ELR (cell line): ENCODE measurements around the gene IDH3G.

Experiments used
- DNase-seq: peaks from one replicate; pipeline ENCODE4 v3.0.0-alpha.2; 2015; ENCODE audit warnings: low read depth

The IDH3G gene

GRCh38 chrX:153773218-153773611 is 21.0 kb downstream of the IDH3G start:
- no peak for DNase-seq

GRCh38 chrX:153772316-153773217 is 21.6 kb downstream of the IDH3G start:
- no peak for DNase-seq

- no peak for DNase-seq
Observed at GRCh38 chrX:153771415-153772315, 22.5 kb downstream of the IDH3G start.

GRCh38 chrX:153770601-153771414 is 23.4 kb downstream of the IDH3G start:
- no peak for DNase-seq

- DNase-seq = no peak
Observed at GRCh38 chrX:153769865-153770600, 24.1 kb downstream of the IDH3G start.

- DNase-seq = no peak
Observed at GRCh38 chrX:153769158-153769864, 24.9 kb downstream of the IDH3G start.

- no peak for DNase-seq
Observed at GRCh38 chrX:153768311-153769157, 25.6 kb downstream of the IDH3G start.

GRCh38 chrX:153767674-153768055 is 26.5 kb downstream of the IDH3G start:
- DNase-seq = no peak

GRCh38 chrX:153766871-153767673 is 27.1 kb downstream of the IDH3G start:
- no peak for DNase-seq

GRCh38 chrX:153766098-153766817 is 27.9 kb downstream of the IDH3G start:
- peak; percentile 84 for DNase-seq

- DNase-seq = peak; percentile 51
Observed at GRCh38 chrX:153765138-153766079, 28.8 kb downstream of the IDH3G start.

- no peak for DNase-seq
Observed at GRCh38 chrX:153764786-153765137, 29.4 kb downstream of the IDH3G start.

- DNase-seq = peak; percentile 79
Observed at GRCh38 chrX:153763989-153764755, 30.0 kb downstream of the IDH3G start, which contains the start of gene PLXNB3. PLXNB3 (plus strand) TSS chrX:153764249; CDS start chrX:153765536, 1,287 bp downstream.

GRCh38 chrX:153763298-153763932 is 30.8 kb downstream of the IDH3G start:
- DNase-seq = no peak

GRCh38 chrX:153762626-153763173 is 31.5 kb downstream of the IDH3G start:
- no peak for DNase-seq
